22Rv1 (cell line): ENCODE data around the gene NR2C1.

Source experiments
- CTCF ChIP-seq: fragments of 450-650 bp; IDR thresholded peaks from 2 replicates; pipeline ENCODE4 v1.5.1; 2017; ENCODE audit warnings: mild to moderate bottlenecking
- ZFX ChIP-seq: fragments of 450-650 bp; IDR thresholded peaks from 2 replicates; pipeline ENCODE4 v1.6.1; 2017; ENCODE audit warnings: antibody characterized with exemption, borderline replicate concordance

GRCh38 chr12:95114766-95115405, 41.5 kb upstream of the NR2C1 start:
- TF ChIP-seq CTCF (no peak), ZFX (no peak)
